ENCODE results near the gene THYN1. TPM values are rescaled to one million over a fixed set of nuclear protein-coding genes. Genes with fewer than 3 reads are reported as not detected.
A peak's percentile ranks its signal among the peaks of the same experiment; 100 is the strongest.

Gene THYN1
- total RNA-seq, 1 donor from 2014 or later: 89.4 TPM

DNA sequence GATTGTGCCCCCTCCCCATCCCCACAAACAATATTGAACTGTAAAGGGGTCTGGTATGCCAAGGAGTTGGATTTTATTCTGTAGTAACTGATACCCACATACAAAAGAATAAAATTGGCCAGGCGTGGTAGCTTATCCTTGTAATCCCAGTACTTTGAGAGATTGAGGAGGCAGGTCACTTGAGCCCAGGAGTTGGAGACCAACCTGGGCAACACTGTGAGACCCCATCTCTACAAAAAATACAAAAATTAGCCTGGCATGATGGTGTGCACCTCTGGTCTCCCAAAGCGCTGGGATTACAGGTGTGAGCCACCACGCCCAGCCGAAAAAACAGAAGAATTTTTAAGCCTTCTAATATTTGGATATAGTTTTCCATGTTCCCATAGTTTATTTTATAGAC is 18.8 kb upstream of the THYN1 start:
- no peak for DNase-seq (ENCODE audit: low read depth)
- H3K4me3 ChIP-seq (ENCODE audit: low read depth, low read length): no peak overlapping the region
- no peaks in the 10 kb centered on the region for H3K36me3 ChIP-seq (ENCODE audit: control insufficient read depth, insufficient read depth, low read length)
- H3K27me3 ChIP-seq (ENCODE audit: control insufficient read depth, insufficient read depth, low read length): peaks cover 43% of the 10 kb centered on the region
- TF ChIP-seq CTCF (IDR thresholded peaks at IDR 0.05; ENCODE audit: insufficient read depth, low read length, poor library complexity, severe bottlenecking): no peak

GRCh38 chr11:134270250-134270714 is 17.1 kb upstream of the THYN1 start:
- Histone ChIP-seq H3K27me3 (ENCODE audit: control insufficient read depth, insufficient read depth, low read length) (peaks cover 26% of the 10 kb centered on the region), H3K4me3 (ENCODE audit: low read depth, low read length) (no peak overlapping the region), H3K36me3 (ENCODE audit: control insufficient read depth, insufficient read depth, low read length) (no peaks in the 10 kb centered on the region)
- DNase-seq (ENCODE audit: low read depth): no peak
- TF ChIP-seq CTCF (IDR thresholded peaks at IDR 0.05; ENCODE audit: insufficient read depth, low read length, poor library complexity, severe bottlenecking): peak; percentile 16

GRCh38 chr11:134267966-134268365 is 14.8 kb upstream of the THYN1 start:
- H3K36me3 ChIP-seq (ENCODE audit: control insufficient read depth, insufficient read depth, low read length): no peaks in the 10 kb centered on the region
- no peak overlapping the region for H3K4me3 ChIP-seq (ENCODE audit: low read depth, low read length)
- TF ChIP-seq CTCF (IDR thresholded peaks at IDR 0.05; ENCODE audit: insufficient read depth, low read length, poor library complexity, severe bottlenecking): no peak
- peaks cover 18% of the 10 kb centered on the region for H3K27me3 ChIP-seq (ENCODE audit: control insufficient read depth, insufficient read depth, low read length)
- no peak for DNase-seq (ENCODE audit: low read depth)

- DNase-seq (ENCODE audit: low read depth): no peak
- no peak for TF ChIP-seq CTCF (IDR thresholded peaks at IDR 0.05; ENCODE audit: insufficient read depth, low read length, poor library complexity, severe bottlenecking)
- Histone ChIP-seq H3K4me3 (ENCODE audit: low read depth, low read length) (no peak overlapping the region), H3K27me3 (ENCODE audit: control insufficient read depth, insufficient read depth, low read length) (peaks cover 13% of the 10 kb centered on the region), H3K36me3 (ENCODE audit: control insufficient read depth, insufficient read depth, low read length) (no peaks in the 10 kb centered on the region)
These were observed 14.3 kb upstream of the THYN1 start for GRCh38 chr11:134267461-134267860.

GRCh38 chr11:134266841-134267251 is 13.7 kb upstream of the THYN1 start:
- DNase-seq (ENCODE audit: low read depth): no peak
- H3K4me3 ChIP-seq (ENCODE audit: low read depth, low read length): no peak overlapping the region
- peaks cover 8% of the 10 kb centered on the region for H3K27me3 ChIP-seq (ENCODE audit: control insufficient read depth, insufficient read depth, low read length)
- TF ChIP-seq CTCF (IDR thresholded peaks at IDR 0.05; ENCODE audit: insufficient read depth, low read length, poor library complexity, severe bottlenecking): no peak
- H3K36me3 ChIP-seq (ENCODE audit: control insufficient read depth, insufficient read depth, low read length): no peaks in the 10 kb centered on the region

- H3K27me3 ChIP-seq (ENCODE audit: control insufficient read depth, insufficient read depth, low read length): peaks cover 5% of the 10 kb centered on the region
- H3K36me3 ChIP-seq (ENCODE audit: control insufficient read depth, insufficient read depth, low read length): no peaks in the 10 kb centered on the region
- no peak for DNase-seq (ENCODE audit: low read depth)
- H3K4me3 ChIP-seq (ENCODE audit: low read depth, low read length): no peak overlapping the region
- TF ChIP-seq CTCF (IDR thresholded peaks at IDR 0.05; ENCODE audit: insufficient read depth, low read length, poor library complexity, severe bottlenecking): no peak
These were observed 13.3 kb upstream of the THYN1 start for GRCh38 chr11:134266440-134266839.
